ENCODE measurements around the gene SPON2.

- TF ChIP-seq CTCF (IDR thresholded peaks at IDR 0.05), result no peak
- no peak for TF ChIP-seq EZH2 (IDR thresholded peaks at IDR 0.05)
- no peak for TF ChIP-seq EZH2phosphoT487 (IDR thresholded peaks at IDR 0.05)
Measured at GRCh38 chr4:1198098-1198844, 25.9 kb upstream of the SPON2 start.

Measured in neural progenitor cell (in vitro differentiated cells).